ENCODE data around the gene ANAPC5.

DNA sequence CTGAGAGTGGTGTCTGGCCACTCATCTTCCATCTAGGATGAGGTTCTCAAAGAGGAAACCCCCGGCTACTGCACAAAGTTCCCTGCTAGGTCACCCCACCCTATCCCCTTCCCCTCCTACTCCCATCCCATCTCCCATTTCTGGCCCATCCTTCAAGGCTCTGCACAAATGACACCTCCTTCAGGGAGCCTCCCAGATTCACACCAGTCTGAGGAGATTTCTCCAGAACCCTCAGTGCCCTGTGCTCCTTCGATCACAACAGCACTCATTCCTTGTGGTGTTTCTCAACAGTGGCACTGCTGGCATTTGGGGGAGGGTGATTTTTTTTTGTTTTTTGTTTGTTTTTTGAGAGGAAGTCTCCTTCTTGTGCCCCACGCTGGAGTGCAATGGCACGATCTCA lies 58.6 kb downstream of the ANAPC5 start:
- TF ChIP-seq, protein P1, sequence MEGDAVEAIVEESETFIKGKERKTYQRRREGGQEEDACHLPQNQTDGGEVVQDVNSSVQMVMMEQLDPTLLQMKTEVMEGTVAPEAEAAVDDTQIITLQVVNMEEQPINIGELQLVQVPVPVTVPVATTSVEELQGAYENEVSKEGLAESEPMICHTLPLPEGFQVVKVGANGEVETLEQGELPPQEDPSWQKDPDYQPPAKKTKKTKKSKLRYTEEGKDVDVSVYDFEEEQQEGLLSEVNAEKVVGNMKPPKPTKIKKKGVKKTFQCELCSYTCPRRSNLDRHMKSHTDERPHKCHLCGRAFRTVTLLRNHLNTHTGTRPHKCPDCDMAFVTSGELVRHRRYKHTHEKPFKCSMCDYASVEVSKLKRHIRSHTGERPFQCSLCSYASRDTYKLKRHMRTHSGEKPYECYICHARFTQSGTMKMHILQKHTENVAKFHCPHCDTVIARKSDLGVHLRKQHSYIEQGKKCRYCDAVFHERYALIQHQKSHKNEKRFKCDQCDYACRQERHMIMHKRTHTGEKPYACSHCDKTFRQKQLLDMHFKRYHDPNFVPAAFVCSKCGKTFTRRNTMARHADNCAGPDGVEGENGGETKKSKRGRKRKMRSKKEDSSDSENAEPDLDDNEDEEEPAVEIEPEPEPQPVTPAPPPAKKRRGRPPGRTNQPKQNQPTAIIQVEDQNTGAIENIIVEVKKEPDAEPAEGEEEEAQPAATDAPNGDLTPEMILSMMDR (IDR thresholded peaks at IDR 0.05), result no peak
- TF ChIP-seq POLR2AphosphoS5 (IDR thresholded peaks at IDR 0.05) (no peak), POLR2A (IDR thresholded peaks at IDR 0.05) (no peak)

Data from prostate gland (tissue), 2 donors.